Large intestine (tissue), 12 donors: ENCODE data around the gene CNGB1. TPM values are rescaled to one million over a fixed set of nuclear protein-coding genes. Genes with fewer than 3 reads are reported as not detected.
"Not testable (repeated sequence)": the region's sequence is repeated elsewhere in the genome, so short reads cannot be mapped to it uniquely, and the experiment has no call there.

Experiments used
- DNase-seq, 2 donors: peaks; one replicate each; pipeline versions ENCODE4 v3.0.0 to v3.0.0-alpha.2; 2013
- H3K27ac ChIP-seq: one replicate; pipeline ENCODE4 v1.5.1; 2013; ENCODE audit warnings: low read length
- H3K27me3 ChIP-seq: 2 replicates; pipeline ENCODE4 v1.6.1; 2013; ENCODE audit warnings: low read length; ENCODE audit not compliant: control insufficient read depth, insufficient read depth
- H3K36me3 ChIP-seq: 2 replicates; pipeline ENCODE4 v1.6.1; 2013; ENCODE audit warnings: low read length; ENCODE audit not compliant: control insufficient read depth, insufficient read depth
- H3K4me1 ChIP-seq: one replicate; pipeline ENCODE4 v1.6.1; 2013; ENCODE audit warnings: low read length; ENCODE audit not compliant: control insufficient read depth, insufficient read depth
- H3K4me3 ChIP-seq: one replicate; pipeline ENCODE4 v1.5.1; 2013; ENCODE audit warnings: low read length
- H3K9me3 ChIP-seq: one replicate; pipeline ENCODE4 v1.6.1; 2013; ENCODE audit warnings: mild to moderate bottlenecking, low read depth, low read length, moderate library complexity; ENCODE audit not compliant: control insufficient read depth
- WGBS: methylation state at CpG from one replicate; pipeline ENCODE4 v1.1.5; 2013; ENCODE audit warnings: low lambda C conversion rate; ENCODE audit not compliant: insufficient coverage; 5-methylcytosine and 5-hydroxymethylcytosine counted together
- long read RNA-seq, 11 donors: transcript quantifications; one replicate each; lab custom pipeline, GENCODE V29; 2026
- polyA plus RNA-seq: library from polyadenylated mRNA; unstranded; fragments of 120-200 nt; gene quantifications from one replicate; pipeline ENCODE4 v1.2.1, GENCODE V29; 2013

CNGB1 gene
- polyA plus RNA-seq = 7.5 TPM
- long read RNA-seq, donor 1, partial matches to known transcripts = 16 of 22 reads
- long read RNA-seq, donor 1, other reads (novel, unspliced or antisense) = 6 of 22 reads
- long read RNA-seq, donor 2, partial matches to known transcripts = 0 of 13 reads
- long read RNA-seq, donor 2, other reads (novel, unspliced or antisense) = 13 of 13 reads
- long read RNA-seq, donor 3 = 0 reads
- long read RNA-seq, donor 4 = 0 reads
- long read RNA-seq, donor 5 = 0 reads
- long read RNA-seq, donor 6 = 0 reads
- long read RNA-seq, donor 7 = 0 reads
- long read RNA-seq, donor 8 = 0 reads
- long read RNA-seq, donor 9 = 0 reads
- long read RNA-seq, donor 10 = 0 reads
- long read RNA-seq, donor 11, partial matches to known transcripts = 11 of 18 reads
- long read RNA-seq, donor 11, other reads (novel, unspliced or antisense) = 7 of 18 reads

DNA sequence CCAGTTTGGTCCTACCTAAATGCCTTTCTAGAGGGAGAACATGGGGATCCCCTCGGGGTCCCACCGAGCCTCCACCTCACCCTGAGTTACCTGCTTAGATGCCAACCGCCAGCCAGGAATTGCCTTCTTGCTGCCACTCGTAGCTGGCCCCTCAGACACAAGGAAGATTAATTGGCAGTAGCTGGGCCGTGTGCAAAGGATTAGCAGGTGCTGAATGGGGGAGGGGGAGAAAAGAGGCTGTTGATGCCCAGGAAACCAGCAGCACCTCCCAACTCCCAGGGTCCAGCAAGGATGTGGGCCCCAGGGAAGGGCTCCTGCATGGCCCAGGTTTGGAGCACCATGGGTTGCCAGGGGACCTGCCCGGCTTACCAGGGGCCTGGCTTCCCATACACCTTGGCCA, at the start of gene CNGB1:
CNGB1 (minus strand) TSS at position 159 of the 400 bp plus-strand sequence. CDS start 3,842 bp downstream, outside the sequence.
- WGBS = no CpG with 5 or more reads among the region's 6 CpGs
- H3K4me1 ChIP-seq = no peaks in the 10 kb centered on the region
- no peaks in the 10 kb centered on the region for H3K9me3 ChIP-seq
- H3K4me3 ChIP-seq = no peak within 1 kb of the TSS
- H3K36me3 ChIP-seq = no peaks in the 10 kb centered on the region
- H3K27ac ChIP-seq = no peak within 1 kb of the TSS
- no peak for DNase-seq
- H3K27me3 ChIP-seq = no peaks in the 10 kb centered on the region

GRCh38 chr16:58019866-58020538, 49.1 kb upstream of the CNGB1 start:
- no peak overlapping the region for H3K4me3 ChIP-seq
- peaks cover 20% of the 10 kb centered on the region for H3K4me1 ChIP-seq
- peaks cover 3% of the 10 kb centered on the region for H3K36me3 ChIP-seq
- no peak for DNase-seq
- WGBS = no CpG with 5 or more reads among the region's 8 CpGs
- no peaks in the 10 kb centered on the region for H3K9me3 ChIP-seq
- H3K27ac ChIP-seq = no peak overlapping the region
- H3K27me3 ChIP-seq = no peaks in the 10 kb centered on the region

DNA sequence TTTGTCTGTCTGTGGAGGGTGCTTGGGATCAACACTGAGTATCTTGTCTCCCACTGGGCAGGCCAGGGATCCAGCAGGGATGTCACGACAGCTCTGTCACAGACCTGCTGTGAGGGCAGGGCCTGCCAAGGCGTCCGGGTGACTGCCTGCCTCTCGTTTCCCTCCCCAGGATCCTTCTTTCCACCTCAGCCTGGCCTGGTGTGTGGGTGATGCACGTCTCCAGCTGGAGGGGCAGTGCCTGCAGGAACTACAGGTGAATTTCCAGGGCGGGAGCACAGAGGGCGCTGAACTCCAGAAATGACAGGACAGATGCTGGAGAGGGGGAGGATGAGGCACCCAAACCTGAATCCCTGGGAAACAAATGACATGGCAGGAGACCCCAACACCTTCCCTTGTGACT, 47.9 kb upstream of the CNGB1 start:
- H3K27ac ChIP-seq = no peak overlapping the region
- no peaks in the 10 kb centered on the region for H3K27me3 ChIP-seq
- H3K36me3 ChIP-seq = peaks cover 3% of the 10 kb centered on the region
- no peaks in the 10 kb centered on the region for H3K9me3 ChIP-seq
- no CpG with 5 or more reads among the region's 7 CpGs for WGBS
- DNase-seq = no peak
- H3K4me1 ChIP-seq = peaks cover 14% of the 10 kb centered on the region
- no peak overlapping the region for H3K4me3 ChIP-seq

DNA sequence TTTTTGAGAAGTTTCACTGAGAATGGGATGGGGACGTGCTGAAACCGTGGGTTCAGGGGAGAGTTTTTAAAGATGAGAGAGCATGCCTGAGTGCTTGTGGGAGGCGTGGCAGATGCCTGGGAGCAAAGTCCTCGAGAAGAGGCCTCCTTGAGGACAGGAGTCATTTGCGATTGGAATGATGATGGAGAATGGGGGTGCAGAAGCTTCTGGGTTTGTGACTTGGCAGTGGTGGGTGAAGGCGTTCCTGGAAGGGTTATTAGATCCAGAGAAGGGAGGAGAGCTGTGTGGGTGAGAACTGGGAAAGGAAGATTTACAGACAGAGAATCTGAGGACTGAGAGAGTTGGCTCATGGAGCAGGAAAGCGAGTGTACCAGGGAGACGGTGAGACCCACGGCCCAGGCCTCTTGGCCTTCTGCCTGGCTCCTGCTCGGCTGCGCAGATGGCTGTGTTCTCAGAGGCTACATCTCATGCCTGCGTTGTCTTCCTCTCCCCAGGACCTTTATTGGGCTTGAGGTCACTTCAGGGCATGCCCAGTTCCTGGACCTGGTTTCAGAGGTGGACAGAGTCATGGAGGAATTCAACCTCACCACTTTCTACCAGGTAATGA, 46.0 kb upstream of the CNGB1 start:
- no peak for DNase-seq
- 40% methylated on average over 1 of the region's 12 CpGs for WGBS
- H3K9me3 ChIP-seq = no peaks in the 10 kb centered on the region
- H3K27ac ChIP-seq = no peak overlapping the region
- no peak overlapping the region for H3K4me3 ChIP-seq
- H3K4me1 ChIP-seq = no peaks in the 10 kb centered on the region
- H3K36me3 ChIP-seq = peaks cover 14% of the 10 kb centered on the region
- H3K27me3 ChIP-seq = no peaks in the 10 kb centered on the region

- no peaks in the 10 kb centered on the region for H3K9me3 ChIP-seq
- no peak overlapping the region for H3K4me3 ChIP-seq
- H3K27ac ChIP-seq = no peak overlapping the region
- H3K27me3 ChIP-seq = no peaks in the 10 kb centered on the region
- WGBS = 100% methylated on average over 2 of the region's 9 CpGs
- DNase-seq = no peak
- H3K4me1 ChIP-seq = no peaks in the 10 kb centered on the region
- peaks cover 34% of the 10 kb centered on the region for H3K36me3 ChIP-seq
Measured at GRCh38 chr16:58013201-58013956, 42.5 kb upstream of the CNGB1 start.

DNA sequence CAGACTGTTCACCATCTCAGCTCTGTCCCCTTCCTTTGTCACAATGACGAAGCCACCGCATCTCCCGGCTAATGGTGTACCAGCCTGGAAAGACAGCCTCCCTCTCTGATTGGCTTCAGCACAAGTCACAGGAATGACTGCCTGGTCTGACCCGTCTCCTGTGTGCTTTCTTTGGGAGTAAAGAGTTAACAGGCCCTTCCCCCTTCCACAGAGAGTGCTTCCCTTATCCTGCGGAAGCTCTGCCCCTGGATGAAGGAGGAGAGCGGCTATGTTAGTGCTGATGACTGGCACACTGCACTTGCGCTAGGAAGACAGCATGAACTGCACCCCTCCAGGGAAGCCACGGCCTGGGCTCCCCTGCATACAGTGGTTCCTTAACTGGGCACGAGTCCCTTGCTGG, 41.6 kb upstream of the CNGB1 start:
- Histone ChIP-seq H3K36me3 (peaks cover 34% of the 10 kb centered on the region), H3K4me1 (no peaks in the 10 kb centered on the region), H3K27me3 (no peaks in the 10 kb centered on the region), H3K4me3 (no peak overlapping the region), H3K9me3 (no peaks in the 10 kb centered on the region), H3K27ac (no peak overlapping the region)
- no CpG with 5 or more reads among the region's 9 CpGs for WGBS
- no peak for DNase-seq

GRCh38 chr16:58011652-58012051, 40.7 kb upstream of the CNGB1 start:
- no peak for DNase-seq
- Histone ChIP-seq H3K9me3 (no peaks in the 10 kb centered on the region), H3K36me3 (peaks cover 34% of the 10 kb centered on the region), H3K27me3 (no peaks in the 10 kb centered on the region), H3K4me1 (no peaks in the 10 kb centered on the region), H3K27ac (no peak overlapping the region), H3K4me3 (no peak overlapping the region)
- WGBS = no CpG with 5 or more reads among the region's 3 CpGs

DNA sequence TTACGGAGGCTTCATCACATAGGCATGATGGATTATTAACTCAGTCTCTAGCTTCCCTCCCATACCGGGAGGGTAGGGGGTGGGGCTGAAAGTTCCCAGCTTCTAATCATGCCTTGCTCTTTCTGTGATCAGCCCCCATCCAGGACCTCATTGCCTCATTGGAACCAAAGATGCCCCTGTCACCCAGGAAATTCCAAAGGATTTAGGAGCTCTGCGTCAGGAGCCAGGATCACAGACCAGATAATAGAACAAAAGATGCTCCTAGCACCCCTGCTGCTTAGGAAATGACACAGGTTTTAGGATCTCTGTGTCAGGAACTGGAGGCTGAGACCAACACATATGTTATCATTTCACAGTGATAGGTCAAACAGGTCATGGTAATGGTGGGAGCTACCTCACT, 40.0 kb upstream of the CNGB1 start:
- H3K27me3 ChIP-seq = no peaks in the 10 kb centered on the region
- WGBS = no CpG with 5 or more reads among the region's 3 CpGs

GRCh38 chr16:58009856-58010416, 39.0 kb upstream of the CNGB1 start:
- Histone ChIP-seq H3K36me3 (peaks cover 34% of the 10 kb centered on the region), H3K9me3 (no peaks in the 10 kb centered on the region), H3K27me3 (no peaks in the 10 kb centered on the region), H3K4me1 (no peaks in the 10 kb centered on the region), H3K27ac (no peak overlapping the region), H3K4me3 (no peak overlapping the region)
- no peak for DNase-seq
- WGBS = no CpG with 5 or more reads among the region's 11 CpGs

More for the DNA sequence above, 40.0 kb upstream of the CNGB1 start:
- no peak for DNase-seq
- Histone ChIP-seq H3K4me3 (no peak overlapping the region), H3K9me3 (no peaks in the 10 kb centered on the region), H3K27ac (no peak overlapping the region), H3K4me1 (no peaks in the 10 kb centered on the region), H3K36me3 (peaks cover 34% of the 10 kb centered on the region)

- not testable (repeated sequence) for H3K36me3 ChIP-seq, H3K4me3 ChIP-seq, H3K4me1 ChIP-seq, DNase-seq, H3K27me3 ChIP-seq, H3K9me3 ChIP-seq, H3K27ac ChIP-seq
- 100% methylated on average over 1 of the region's 12 CpGs for WGBS
Measured at GRCh38 chr16:58004736-58005135, 33.8 kb upstream of the CNGB1 start.
